K562 (cell line): ENCODE measurements around the gene SAMD8. TPM values are rescaled to one million over a fixed set of nuclear protein-coding genes. Genes with fewer than 3 reads are reported as not detected.

ENCODE experiments used
- ATAC-seq: fragments of 200-7000 bp; cut with Tn5 transposase; 3 replicates; pipeline ENCODE4 v1.9.1; 2020; ENCODE audit warnings: moderate library complexity
- BruUV-seq: library from RNA; stranded (reverse); fragments of 400-500 nt; replicated peaks from 2 replicates; lab custom pipeline; 2021; lab: Mats Ljungman, UMichigan
- CTCF ChIA-PET: fragments of 300-600 bp; formaldehyde crosslinking; extraction: SDS; loops from one replicate; lab custom pipeline; 2021; ENCODE audit warnings: low intra/inter-chr PET ratio; lab: Yijun Ruan, JAX
- POLR2A ChIA-PET: fragments of 300-600, 350-650 bp; sonication (Branson Sonifier 250); formaldehyde crosslinking; extraction: SDS; loops from one replicate; lab custom pipeline; 2021; ENCODE audit warnings: antibody characterized with exemption, inconsistent platforms; lab: Yijun Ruan, JAX
- DNase-seq, 4 experiments: peaks; one replicate each; pipeline versions ENCODE4 v3.0.0 to v3.0.0-alpha.2; 2011 to 2018; ENCODE audit warnings: low spot score in 3 of 4, mixed read lengths in 3 of 4; ENCODE audit errors: extremely low read depth in 1 of 4
- FAIRE-seq: peaks from 2 replicates; lab custom pipeline; 2011; peaks lifted over from hg19 to GRCh38; lab: Jason Lieb, UNC
- H2AFZ ChIP-seq: 2 replicates; pipeline ENCODE4 v1.6.0; 2011; ENCODE audit warnings: low read depth, low read length, control low read depth, inconsistent platforms
- H3K27ac ChIP-seq: fragments of 200-600 bp; 3 replicates; pipeline ENCODE4 v1.8.0; 2011; ENCODE audit warnings: low read depth, mild to moderate bottlenecking, control low read depth, inconsistent platforms, low read length, moderate library complexity, mixed read lengths; ENCODE audit errors: extremely low read depth
- H3K27me3 ChIP-seq, 2 experiments: fragments of 300-600 bp in 1 of 2; 2 replicates in 1 of 2; 3 replicates in 1 of 2; pipeline versions ENCODE4 v1.6.0 to v1.8.0; 2011; ENCODE audit warnings: inconsistent platforms in 2 of 2, low read length in 2 of 2, mild to moderate bottlenecking in 1 of 2, mixed read lengths in 1 of 2, moderate library complexity in 1 of 2; ENCODE audit not compliant: control insufficient read depth in 2 of 2, insufficient read depth in 2 of 2
- H3K36me3 ChIP-seq: fragments of 300-600 bp; 3 replicates; pipeline ENCODE4 v1.8.0; 2011; ENCODE audit warnings: mild to moderate bottlenecking, low read length, inconsistent platforms; ENCODE audit not compliant: control insufficient read depth, insufficient read depth
- H3K4me1 ChIP-seq, 2 experiments: fragments of 200-600 bp in 1 of 2; replicated peaks in 1 of 2; 2 replicates in 1 of 2; 3 replicates in 1 of 2; pipeline versions ENCODE4 v1.5.1 to v1.8.0; 2011; ENCODE audit warnings: inconsistent platforms in 2 of 2, low read length in 2 of 2, mild to moderate bottlenecking in 1 of 2, mixed read lengths in 1 of 2, moderate library complexity in 1 of 2; ENCODE audit not compliant: control insufficient read depth in 2 of 2, insufficient read depth in 2 of 2
- H3K4me2 ChIP-seq: 2 replicates; pipeline ENCODE4 v1.6.1; 2011; ENCODE audit warnings: low read length, control low read depth, inconsistent platforms, mixed read lengths; ENCODE audit not compliant: insufficient read depth
- H3K4me3 ChIP-seq: fragments of 200-600 bp; sonication (generic), shearing (Covaris generic); 2 replicates; pipeline ENCODE4 v1.5.1; 2016; ENCODE audit warnings: control low read depth, inconsistent platforms
- H3K79me2 ChIP-seq: fragments of 200-600 bp; 3 replicates; pipeline ENCODE4 v1.8.0; 2011; ENCODE audit warnings: low read length, inconsistent platforms; ENCODE audit not compliant: control insufficient read depth, insufficient read depth
- H3K9ac ChIP-seq, 2 experiments: 2 replicates each; pipeline versions ENCODE4 v1.6.0 to v1.6.1; 2011; ENCODE audit warnings: low read depth in 2 of 2, low read length in 2 of 2, control low read depth in 1 of 2, inconsistent platforms in 1 of 2, mild to moderate bottlenecking in 1 of 2, mixed read lengths in 1 of 2; ENCODE audit not compliant: insufficient read depth in 1 of 2
- H3K9me1 ChIP-seq: one replicate; pipeline ENCODE4 v1.6.0; 2011; ENCODE audit warnings: inconsistent platforms, mild to moderate bottlenecking, low read length, moderate library complexity; ENCODE audit not compliant: control insufficient read depth, insufficient read depth
- H3K9me3 ChIP-seq: replicated peaks from 2 replicates; pipeline ENCODE4 v1.5.1; 2011; ENCODE audit warnings: low read depth, low read length, inconsistent platforms; ENCODE audit not compliant: control insufficient read depth, insufficient read depth
- H4K20me1 ChIP-seq: replicated peaks from 2 replicates; pipeline ENCODE4 v1.6.1; 2011; ENCODE audit warnings: low read length, inconsistent platforms, mixed read lengths; ENCODE audit not compliant: control insufficient read depth, insufficient read depth
- CBX2 ChIP-seq: fragments of 200-600 bp; sonication (generic); IDR thresholded peaks from one replicate; pipeline ENCODE4 v1.6.1; 2012; ENCODE audit warnings: mild to moderate bottlenecking, low read length, inconsistent platforms; ENCODE audit not compliant: insufficient read depth, poor library complexity, severe bottlenecking
- DEAF1 ChIP-seq: fragments of 450-650 bp; formaldehyde crosslinking; IDR thresholded peaks from 2 replicates; pipeline ENCODE4 v1.4.0; 2020; ENCODE audit warnings: mild to moderate bottlenecking, moderate library complexity
- ID3 ChIP-seq, 2 experiments: fragments of 250-450 bp in 1 of 2; fragments of 450-650 bp in 1 of 2; sonication (Bioruptor Pico) in 1 of 2; IDR thresholded peaks; 2 replicates each; pipeline versions ENCODE4 v1.6.1 to v1.8.0; 2016 to 2021; ENCODE audit warnings: mild to moderate bottlenecking in 2 of 2, moderate library complexity in 2 of 2, missing compliant biosample characterization in 1 of 2, missing genetic modification characterization in 1 of 2
- PRDM10 ChIP-seq: fragments of 450-650 bp; IDR thresholded peaks from 2 replicates; pipeline ENCODE4 v1.6.1; 2018; ENCODE audit not compliant: partially characterized antibody
- ZNF174 ChIP-seq: fragments of 250-450 bp; sonication (Bioruptor Pico); IDR thresholded peaks from 2 replicates; pipeline ENCODE4 v1.4.0; 2020; ENCODE audit warnings: mild to moderate bottlenecking
- WGBS: fragments of 100-300 bp; shearing (Covaris generic); methylation state at CpG from one replicate; pipeline ENCODE4 v1.1.6; 2016; ENCODE audit warnings: low coverage, mixed read lengths; ENCODE audit not compliant: insufficient coverage; ENCODE audit errors: missing lambda C conversion rate; 5-methylcytosine and 5-hydroxymethylcytosine counted together
- in situ Hi-C: fragments of 300-500 bp; cut with MboI; formaldehyde crosslinking; loops from 4 replicates; pipeline ENCODE4 v1.15.0; 2018; ENCODE audit warnings: inconsistent platforms, mixed read lengths
- intact Hi-C: fragments of 100-400 bp; cut with micrococcal nuclease; formaldehyde crosslinking; loops from 2 replicates; pipeline ENCODE4 v1.14.2; 2022
- polyA plus RNA-seq, 8 experiments: library from polyadenylated mRNA; depleted of rRNA in 4 of 8; stranded (reverse) in 5 of 8; unstranded in 3 of 8; fragments of >200 nt; fragmentation: Nextera tagmentation in 2 of 8; fragmentation: Illumina TruSeq in 1 of 8; extraction: Ambion mirVana in 2 of 8; extraction: Trizol in 1 of 8; gene quantifications; 2 replicates each; pipeline versions ENCODE4 v1.2.1 to v1.2.3, GENCODE V29; 2011 to 2014; ENCODE audit warnings: inconsistent platforms in 1 of 8, missing spikeins in 1 of 8
- total RNA-seq, 7 experiments: library from RNA; depleted of rRNA in 6 of 7; stranded (reverse); fragments of >200 nt in 6 of 7; fragmentation: Illumina TruSeq in 2 of 7; extraction: Trizol in 2 of 7; gene quantifications; 2 replicates each; pipeline versions ENCODE4 v1.2.1 to v1.2.3, GENCODE V29; 2011 to 2021; ENCODE audit warnings: low replicate concordance in 1 of 7

SAMD8 gene
- total and polyA plus RNA-seq, 9 of the 15 experiments (the other 6 are each of a cell fraction or from before 2014, with no cell fraction given) = 2.7 to 16.1 (median 6.2) TPM

- Histone ChIP-seq H3K79me2 (no peaks in the 10 kb centered on the region), H3K36me3 (peaks cover 15% of the 10 kb centered on the region), H4K20me1 (no peaks in the 10 kb centered on the region), H3K27ac (no peak overlapping the region), H2AFZ (no peak overlapping the region), H3K4me1 (peaks cover 0 to 3% of the 10 kb centered on the region in 2 experiments; a peak in 2 of 5 replicates), H3K4me3 (no peak overlapping the region), H3K9me3 (no peaks in the 10 kb centered on the region), H3K4me2 (no peak overlapping the region), H3K27me3 (no peaks in the 10 kb centered on the region), H3K9ac (no peak overlapping the region), H3K9me1 (no peaks in the 10 kb centered on the region)
- ChIA-PET CTCF (no interaction called here), POLR2A (no interaction called here)
- intact Hi-C loops = no loop called here
- FAIRE-seq (no peak), ATAC-seq (no peak), DNase-seq (no peak)
- no TSS peak for BruUV-seq
- 48% methylated on average over 1 of the region's 1 CpG for WGBS
- in situ Hi-C loops = no loop called here
- no peak for TF ChIP-seq ZNF174 (CRISPR knock-in tag)
- no peak for TF ChIP-seq ID3 (CRISPR knock-in tag; IDR thresholded peaks at IDR 0.05)
- no peak for TF ChIP-seq ID3 (tag; IDR thresholded peaks at IDR 0.05)
- TF ChIP-seq CBX2 = no peak
- peak; percentile 12; the same call in 1 of the 2 replicates for TF ChIP-seq DEAF1
- TF ChIP-seq PRDM10 = peak; percentile 70
Measured at GRCh38 chr10:75179657-75180177, 68.3 kb downstream of the SAMD8 start.
